Raji (cell line): Measurements from ENCODE around the gene MTAP.

Experiments used
- POLR2A ChIP-seq: IDR thresholded peaks from 2 replicates; pipeline ENCODE4 v1.6.1; 2011; ENCODE audit warnings: low read depth, low read length, control low read depth; ENCODE audit not compliant: insufficient read depth

MTAP gene

GRCh38 chr9:21982861-21983560 is 180.6 kb downstream of the MTAP start:
- no peak for TF ChIP-seq POLR2A

GRCh38 chr9:21983561-21983935 is 181.1 kb downstream of the MTAP start:
- TF ChIP-seq POLR2A: no peak

- no peak for TF ChIP-seq POLR2A
These were observed 181.7 kb downstream of the MTAP start for GRCh38 chr9:21984101-21984500.

GRCh38 chr9:21985964-21986667 is 183.7 kb downstream of the MTAP start:
- no peak for TF ChIP-seq POLR2A
